Stomach (tissue), 9 donors: ENCODE measurements around the gene RPS2. TPM values are rescaled to one million over a fixed set of nuclear protein-coding genes. Genes with fewer than 3 reads are reported as not detected.

Experiments used
- DNase-seq, 2 donors: peaks; one replicate each; pipeline versions ENCODE4 v3.0.0 to v3.0.0-alpha.2; 2013 to 2019
- H3K27ac ChIP-seq, 5 donors: fragments of 200-600 bp in 4 of 5; sonication (generic) in 4 of 5; one replicate each; pipeline ENCODE4 v1.5.1; 2013 to 2019; ENCODE audit warnings: mild to moderate bottlenecking in 1 of 5, moderate library complexity in 1 of 5
- H3K27me3 ChIP-seq, 3 donors: fragments of 200-600 bp; sonication (generic); one replicate each; pipeline ENCODE4 v1.5.1; 2017 to 2019; ENCODE audit warnings: mixed run types in 1 of 3
- H3K36me3 ChIP-seq, 4 donors: fragments of 200-600 bp; sonication (generic); 1 replicate in 3 of 4; 2 replicates in 1 of 4; pipeline ENCODE4 v1.5.1; 2016 to 2019
- H3K4me1 ChIP-seq, 4 donors: fragments of 200-600 bp; sonication (generic); one replicate each; pipeline ENCODE4 v1.5.1; 2016 to 2019
- H3K4me3 ChIP-seq, 4 donors: fragments of 200-600 bp; sonication (generic) in 3 of 4; one replicate each; pipeline ENCODE4 v1.5.1; 2016 to 2019; ENCODE audit warnings: mild to moderate bottlenecking in 1 of 4
- H3K9me3 ChIP-seq, 4 donors: fragments of 200-600 bp; sonication (generic); one replicate each; pipeline ENCODE4 v1.5.1; 2016 to 2019
- CTCF ChIP-seq, 7 experiments: fragments of 450-650 bp in 4 of 7; fragments of 200-600 bp in 3 of 7; sonication (generic) in 3 of 7; IDR thresholded peaks; one replicate each; pipeline ENCODE4 v1.5.1; 2016 to 2019; ENCODE audit warnings: antibody characterized with exemption in 7 of 7, control low read depth in 2 of 7, mild to moderate bottlenecking in 1 of 7
- EP300 ChIP-seq: sonication (generic); formaldehyde crosslinking; IDR thresholded peaks from one replicate; pipeline ENCODE4 v1.6.1; 2017; ENCODE audit warnings: antibody characterized with exemption
- POLR2A ChIP-seq, 4 donors: fragments of 450-650 bp; IDR thresholded peaks; one replicate each; pipeline ENCODE4 v1.6.1; 2016; ENCODE audit warnings: antibody characterized with exemption in 4 of 4, control low read depth in 2 of 4, mild to moderate bottlenecking in 1 of 4, moderate library complexity in 1 of 4
- POLR2AphosphoS5 ChIP-seq, 3 donors: sonication (generic); formaldehyde crosslinking; IDR thresholded peaks; one replicate each; pipeline ENCODE4 v1.6.1; 2016; ENCODE audit warnings: antibody characterized with exemption in 3 of 3
- whole genome bisulfite sequencing, 5 donors: extraction: QIAGEN DNeasy Blood & Tissue Kit in 3 of 5; methylation state at CpG; one replicate each; pipeline versions ENCODE4 v1.1.5 to v1.1.7; 2013 to 2018; 5-methylcytosine and 5-hydroxymethylcytosine counted together
- intact Hi-C: fragments of 100-400 bp; cut with DNase I; formaldehyde crosslinking; loops from one replicate; pipeline ENCODE4 v1.15.1; 2023; ENCODE audit warnings: low total_unique reads
- polyA plus RNA-seq, 3 donors: library from polyadenylated mRNA; stranded (reverse); fragments of 200-250 nt; gene quantifications; one replicate each; pipeline ENCODE4 v1.2.3, GENCODE V29; 2013
- total RNA-seq, 5 donors: library from RNA; depleted of rRNA; stranded (reverse); fragments of >200 nt; gene quantifications; one replicate each; pipeline versions ENCODE4 v1.1.0 to v1.2.3, GENCODE V29; 2014 to 2016
- donor health status: healthy with polysubstance abuse.
- donor health status: Bipolar disorder and iron deficiency.
- donor health status: healthy.

RPS2 gene
- total and polyA plus RNA-seq, 8 donors, result 997 to 4,842 (median 2,511) TPM

- TF ChIP-seq EP300, result no peak
- no peak for TF ChIP-seq CTCF (IDR thresholded peaks at IDR 0.05)
- TF ChIP-seq POLR2A (IDR thresholded peaks at IDR 0.05), result no peak
- no peak for TF ChIP-seq POLR2AphosphoS5 (IDR thresholded peaks at IDR 0.05)
- H3K27ac ChIP-seq, result no peak overlapping the region
- peaks cover 7 to 56% (median 36%) of the 10 kb centered on the region in 3 donors for H3K27me3 ChIP-seq
- H3K4me1 ChIP-seq, result peaks cover 30 to 67% (median 63%) of the 10 kb centered on the region in 4 donors
- intact Hi-C loops, result no loop called here
- WGBS, 5 donors, result 87 to 94% (median 89%) methylated on average over 4 to 14 of the region's 14 CpGs
- no peak for DNase-seq
- no peaks in the 10 kb centered on the region for H3K9me3 ChIP-seq
- H3K36me3 ChIP-seq, result peaks cover 14 to 23% (median 21%) of the 10 kb centered on the region in 4 donors
- peak overlapping the region in 1 of 4 donors; percentile 83 for H3K4me3 ChIP-seq
Observed at GRCh38 chr16:1985466-1986150, 21.0 kb upstream of the RPS2 start.

GRCh38 chr16:1984347-1985225 lies 20.0 kb upstream of the RPS2 start:
- no peak for DNase-seq
- H3K9me3 ChIP-seq, result no peaks in the 10 kb centered on the region
- intact Hi-C loops, result no loop called here
- H3K27ac ChIP-seq, result peak overlapping the region; percentile 64 to 84 (median 76)
- peaks cover 14 to 23% (median 21%) of the 10 kb centered on the region in 4 donors for H3K36me3 ChIP-seq
- TF ChIP-seq POLR2A (IDR thresholded peaks at IDR 0.05), result no peak
- TF ChIP-seq EP300, result no peak
- TF ChIP-seq POLR2AphosphoS5 (IDR thresholded peaks at IDR 0.05), result no peak
- TF ChIP-seq CTCF (IDR thresholded peaks at IDR 0.05), result no peak
- peak overlapping the region; percentile 77 to 83 (median 78) for H3K4me3 ChIP-seq
- 8 to 30% (median 12%) methylated on average over 17 to 58 of the region's 58 CpGs for WGBS, 5 donors
- H3K27me3 ChIP-seq, result peaks cover 4 to 56% (median 36%) of the 10 kb centered on the region in 3 donors
- H3K4me1 ChIP-seq, result peaks cover 30 to 68% (median 65%) of the 10 kb centered on the region in 4 donors

- Histone ChIP-seq H3K4me3 (peak within 1 kb of the TSS; percentile 77 to 83 (median 78)), H3K36me3 (peaks cover 14 to 25% (median 23%) of the 10 kb centered on the region in 4 donors), H3K9me3 (no peaks in the 10 kb centered on the region), H3K27me3 (peaks cover 4 to 56% (median 36%) of the 10 kb centered on the region in 3 donors), H3K4me1 (peaks cover 29 to 69% (median 64%) of the 10 kb centered on the region in 4 donors), H3K27ac (peak within 1 kb of the TSS; percentile 64 to 84 (median 76))
- intact Hi-C loops, result no loop called here
- TF ChIP-seq EP300 (no peak), POLR2AphosphoS5 (IDR thresholded peaks at IDR 0.05) (peak in 2 of 3 donors; percentile 55 to 75), POLR2A (IDR thresholded peaks at IDR 0.05) (no peak), CTCF (IDR thresholded peaks at IDR 0.05) (peak in 2 of 7 experiments; percentile 26 to 31)
- peak; percentile 91 to 97 for DNase-seq
- 0 to 1% (median 1%) methylated on average over 26 to 109 of the region's 109 CpGs for WGBS, 5 donors
Observed at GRCh38 chr16:1983544-1984346, 19.1 kb upstream of the RPS2 start, which contains the start of gene GFER. Gene GFER, plus strand, starts transcription at chr16:1984193. Its CDS starts 26 bp downstream, at chr16:1984219.
